Measurements from ENCODE around the gene DAPK1.

DAPK1 gene

DNA sequence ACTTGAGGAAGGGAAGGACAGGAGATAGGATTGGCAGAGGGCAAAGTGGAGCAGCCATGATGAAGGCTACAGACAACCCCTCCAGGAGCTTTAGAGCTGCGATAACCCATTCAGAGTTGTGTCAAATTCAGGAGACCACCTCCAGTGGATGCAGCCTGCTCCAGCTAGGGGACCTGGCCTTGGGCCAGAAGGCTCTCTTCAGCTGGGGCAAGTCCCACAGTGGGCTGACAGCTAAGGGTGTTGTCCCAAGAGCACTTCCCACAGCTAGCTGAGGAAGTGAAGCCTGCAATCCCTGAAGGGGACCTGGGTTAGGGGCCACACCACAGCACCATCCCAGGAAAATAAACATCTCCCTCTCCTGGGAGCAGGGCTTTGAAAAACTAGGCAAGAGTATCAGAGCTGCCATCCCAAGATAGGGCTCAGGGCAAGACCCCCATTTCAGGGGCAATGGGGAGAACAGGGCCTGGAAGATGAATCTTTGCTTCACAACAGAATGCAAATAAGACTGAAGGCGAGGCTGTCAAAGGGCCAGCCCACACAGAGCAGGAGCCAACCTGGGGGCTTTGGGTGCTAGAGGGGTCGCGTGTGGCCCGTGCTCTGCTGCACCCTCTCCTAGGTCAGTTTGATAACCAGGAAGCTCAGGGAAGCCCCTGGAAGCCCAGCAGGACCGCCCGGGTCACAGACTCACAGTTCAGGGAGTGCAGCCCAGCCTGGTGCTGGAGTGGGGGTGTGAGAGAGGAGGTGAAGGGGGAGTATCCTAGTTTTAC lies 19.3 kb upstream of the DAPK1 start:
- no peak overlapping the region for H3K27ac ChIP-seq
- no peaks in the 10 kb centered on the region for H3K9me3 ChIP-seq (ENCODE audit: severe bottlenecking)
- DNase-seq, result no peak
- no peaks in the 10 kb centered on the region for H3K27me3 ChIP-seq (ENCODE audit: insufficient read depth, low read depth, severe bottlenecking)
- H3K36me3 ChIP-seq, result no peaks in the 10 kb centered on the region
- TF ChIP-seq, protein P1, sequence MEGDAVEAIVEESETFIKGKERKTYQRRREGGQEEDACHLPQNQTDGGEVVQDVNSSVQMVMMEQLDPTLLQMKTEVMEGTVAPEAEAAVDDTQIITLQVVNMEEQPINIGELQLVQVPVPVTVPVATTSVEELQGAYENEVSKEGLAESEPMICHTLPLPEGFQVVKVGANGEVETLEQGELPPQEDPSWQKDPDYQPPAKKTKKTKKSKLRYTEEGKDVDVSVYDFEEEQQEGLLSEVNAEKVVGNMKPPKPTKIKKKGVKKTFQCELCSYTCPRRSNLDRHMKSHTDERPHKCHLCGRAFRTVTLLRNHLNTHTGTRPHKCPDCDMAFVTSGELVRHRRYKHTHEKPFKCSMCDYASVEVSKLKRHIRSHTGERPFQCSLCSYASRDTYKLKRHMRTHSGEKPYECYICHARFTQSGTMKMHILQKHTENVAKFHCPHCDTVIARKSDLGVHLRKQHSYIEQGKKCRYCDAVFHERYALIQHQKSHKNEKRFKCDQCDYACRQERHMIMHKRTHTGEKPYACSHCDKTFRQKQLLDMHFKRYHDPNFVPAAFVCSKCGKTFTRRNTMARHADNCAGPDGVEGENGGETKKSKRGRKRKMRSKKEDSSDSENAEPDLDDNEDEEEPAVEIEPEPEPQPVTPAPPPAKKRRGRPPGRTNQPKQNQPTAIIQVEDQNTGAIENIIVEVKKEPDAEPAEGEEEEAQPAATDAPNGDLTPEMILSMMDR (IDR thresholded peaks at IDR 0.05; ENCODE audit: low read depth, low read length), result no peak
- H3K4me3 ChIP-seq (ENCODE audit: low read depth, low read length), result no peak overlapping the region

DNA sequence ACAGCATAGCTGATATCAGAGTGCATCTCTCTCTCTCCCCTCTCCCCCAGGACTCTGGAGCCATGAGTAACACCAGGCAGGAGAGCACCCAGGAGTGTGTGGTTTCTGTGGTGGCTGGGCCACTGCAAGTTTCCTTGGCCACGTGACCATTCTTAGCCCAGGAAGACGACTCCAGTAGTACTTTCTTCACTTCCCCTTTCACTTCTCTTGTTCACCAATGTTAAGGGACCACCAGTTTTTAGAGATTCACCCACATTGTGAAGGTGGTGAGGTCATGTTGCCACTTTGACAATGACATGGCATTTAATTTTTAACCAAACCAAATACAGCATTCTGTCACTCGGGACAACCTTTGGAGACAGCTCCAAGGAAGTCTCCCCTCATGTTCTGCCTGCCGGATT lies 17.9 kb upstream of the DAPK1 start:
- no peaks in the 10 kb centered on the region for H3K36me3 ChIP-seq
- H3K9me3 ChIP-seq (ENCODE audit: severe bottlenecking), result no peaks in the 10 kb centered on the region
- H3K27me3 ChIP-seq (ENCODE audit: insufficient read depth, low read depth, severe bottlenecking), result no peaks in the 10 kb centered on the region
- no peak overlapping the region for H3K27ac ChIP-seq
- no peak overlapping the region for H3K4me3 ChIP-seq (ENCODE audit: low read depth, low read length)
- no peak for DNase-seq
- TF ChIP-seq, protein P1 (IDR thresholded peaks at IDR 0.05; ENCODE audit: low read depth, low read length), result no peak

- TF ChIP-seq, protein P1 (IDR thresholded peaks at IDR 0.05; ENCODE audit: low read depth, low read length), result no peak
- DNase-seq, result no peak
- no peak overlapping the region for H3K4me3 ChIP-seq (ENCODE audit: low read depth, low read length)
- no peaks in the 10 kb centered on the region for H3K27me3 ChIP-seq (ENCODE audit: insufficient read depth, low read depth, severe bottlenecking)
- no peaks in the 10 kb centered on the region for H3K9me3 ChIP-seq (ENCODE audit: severe bottlenecking)
- no peaks in the 10 kb centered on the region for H3K36me3 ChIP-seq
- no peak overlapping the region for H3K27ac ChIP-seq
Measured at GRCh38 chr9:87481890-87482855, 15.5 kb upstream of the DAPK1 start.

DNA sequence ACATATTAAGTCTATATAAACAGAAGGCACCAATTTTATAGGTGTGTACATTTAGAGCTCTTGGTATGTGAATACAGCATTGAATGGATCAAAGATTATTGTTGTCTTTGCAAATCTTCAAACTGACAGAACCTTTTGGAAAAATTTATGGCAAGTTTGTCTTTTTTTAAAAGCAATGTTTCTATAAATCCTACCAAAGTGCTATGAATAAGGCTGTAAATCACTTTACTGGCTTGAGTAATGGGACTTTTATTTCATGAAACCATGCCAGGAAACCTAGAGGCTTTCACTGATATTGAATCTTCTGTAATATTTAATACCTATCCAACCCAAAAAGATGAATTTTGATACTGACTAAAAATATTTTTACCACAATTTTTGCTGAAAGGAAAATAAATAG lies 7.4 kb upstream of the DAPK1 start:
- DNase-seq, result no peak
- H3K4me3 ChIP-seq (ENCODE audit: low read depth, low read length), result no peak overlapping the region
- H3K27ac ChIP-seq, result no peak overlapping the region
- no peaks in the 10 kb centered on the region for H3K27me3 ChIP-seq (ENCODE audit: insufficient read depth, low read depth, severe bottlenecking)
- H3K9me3 ChIP-seq (ENCODE audit: severe bottlenecking), result no peaks in the 10 kb centered on the region
- H3K36me3 ChIP-seq, result no peaks in the 10 kb centered on the region
- TF ChIP-seq, protein P1 (IDR thresholded peaks at IDR 0.05; ENCODE audit: low read depth, low read length), result no peak

DNA sequence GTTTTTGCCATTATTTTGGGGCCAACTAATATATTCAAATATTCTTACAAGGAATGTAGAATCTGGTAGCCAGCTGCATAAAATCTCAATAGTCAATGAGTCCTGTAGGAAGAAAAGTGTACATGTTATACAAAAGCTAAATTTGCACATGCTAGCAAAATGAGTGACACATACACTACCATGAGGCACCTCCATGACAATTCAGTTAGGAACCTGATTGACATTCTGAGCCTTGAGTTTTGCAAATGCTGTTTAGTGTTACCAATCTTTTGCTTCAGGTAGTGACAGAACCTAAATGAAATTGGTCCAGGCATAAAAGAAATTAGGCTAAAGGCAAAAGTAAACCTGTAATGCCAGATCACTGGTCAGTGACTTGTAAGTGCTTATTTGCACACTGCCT lies 6.8 kb upstream of the DAPK1 start:
- no peak overlapping the region for H3K27ac ChIP-seq
- no peaks in the 10 kb centered on the region for H3K9me3 ChIP-seq (ENCODE audit: severe bottlenecking)
- H3K4me3 ChIP-seq (ENCODE audit: low read depth, low read length), result no peak overlapping the region
- TF ChIP-seq, protein P1 (IDR thresholded peaks at IDR 0.05; ENCODE audit: low read depth, low read length), result no peak
- H3K36me3 ChIP-seq, result no peaks in the 10 kb centered on the region
- no peaks in the 10 kb centered on the region for H3K27me3 ChIP-seq (ENCODE audit: insufficient read depth, low read depth, severe bottlenecking)
- DNase-seq, result no peak
